Right lobe of liver (tissue), 4 donors: Measurements from ENCODE around the gene TENT4B.

ENCODE experiments used
- CTCF ChIP-seq, 4 donors: fragments of 200-600 bp in 3 of 4; fragments of 450-650 bp in 1 of 4; IDR thresholded peaks; one replicate each; pipeline versions ENCODE4 v1.5.1 to v1.8.0; 2016 to 2022; ENCODE audit warnings: antibody characterized with exemption in 4 of 4, mild to moderate bottlenecking in 2 of 4
- POLR2A ChIP-seq: fragments of 450-650 bp; IDR thresholded peaks from one replicate; pipeline ENCODE4 v1.6.1; 2017; ENCODE audit warnings: antibody characterized with exemption, mild to moderate bottlenecking
- donor health status: DM: no; HTN: no; CAD: no.
- donor health status: DM: no; HTN: no; CAD: no.
- donor health status: DM: no; HTN: yes; CAD: no.

GRCh38 chr16:50173316-50173715, 20.2 kb downstream of the TENT4B start:
- TF ChIP-seq POLR2A (no peak), CTCF (IDR thresholded peaks at IDR 0.05) (no peak)
